Aorta (tissue), 5 donors: ENCODE measurements around the gene TMTC3. TPM values are rescaled to one million over a fixed set of nuclear protein-coding genes. Genes with fewer than 3 reads are reported as not detected.

Experiments
- ATAC-seq: fragments of 200-7000 bp; cut with Tn5 transposase; one replicate; pipeline ENCODE4 v1.9.1; 2022; ENCODE audit warnings: moderate library complexity; ENCODE audit not compliant: low FRiP score
- DNase-seq, 2 donors: peaks; one replicate each; pipeline ENCODE4 v3.0.0-alpha.2; 2020
- H3K27ac ChIP-seq, 2 donors: one replicate each; pipeline ENCODE4 v1.5.1; 2013; ENCODE audit warnings: low read length in 2 of 2, mild to moderate bottlenecking in 2 of 2, moderate library complexity in 2 of 2, control low read depth in 1 of 2, inconsistent platforms in 1 of 2, low read depth in 1 of 2
- H3K27me3 ChIP-seq, 2 donors: one replicate each; pipeline ENCODE4 v1.6.1; 2013; ENCODE audit warnings: control low read depth in 1 of 2, low read length in 1 of 2, mild to moderate bottlenecking in 1 of 2, moderate library complexity in 1 of 2; ENCODE audit not compliant: insufficient read depth in 2 of 2, control insufficient read depth in 1 of 2
- H3K36me3 ChIP-seq, 2 donors: one replicate each; pipeline ENCODE4 v1.6.1; 2013; ENCODE audit warnings: control low read depth in 1 of 2, low read length in 1 of 2, mild to moderate bottlenecking in 1 of 2; ENCODE audit not compliant: insufficient read depth in 2 of 2, control insufficient read depth in 1 of 2
- H3K4me1 ChIP-seq, 2 donors: one replicate each; pipeline ENCODE4 v1.6.1; 2013; ENCODE audit warnings: low read length in 2 of 2, control low read depth in 1 of 2, mild to moderate bottlenecking in 1 of 2, moderate library complexity in 1 of 2; ENCODE audit not compliant: insufficient read depth in 2 of 2, control insufficient read depth in 1 of 2
- H3K4me3 ChIP-seq, 2 donors: one replicate each; pipeline ENCODE4 v1.5.1; 2013; ENCODE audit warnings: low read length in 2 of 2, control low read depth in 1 of 2, mild to moderate bottlenecking in 1 of 2
- H3K9me3 ChIP-seq: one replicate; pipeline ENCODE4 v1.6.1; 2013; ENCODE audit warnings: mild to moderate bottlenecking, low read length; ENCODE audit not compliant: control insufficient read depth
- WGBS, 2 donors: extraction: QIAGEN DNeasy Blood & Tissue Kit; methylation state at CpG; one replicate each; pipeline ENCODE4 v1.1.7; 2013; 5-methylcytosine and 5-hydroxymethylcytosine counted together
- intact Hi-C, 2 donors: fragments of 100-400 bp; cut with DNase I; formaldehyde crosslinking; loops; one replicate each; pipeline versions ENCODE4 v1.14.2 to v1.15.0; 2022
- polyA plus RNA-seq, 2 donors: library from polyadenylated mRNA; stranded (reverse); fragments of 200-250 nt; gene quantifications; one replicate each; pipeline ENCODE4 v1.2.3, GENCODE V29; 2013
- total RNA-seq, 2 donors: library from RNA; stranded (reverse); fragmentation: NEBNext Ultra II Directional; extraction: Animal tissue kit (Norgen Biotek cat#: 25700); gene quantifications; one replicate each; pipeline ENCODE4 v1.2.1, GENCODE V29; 2021
- donor health status: healthy with polysubstance abuse.
- donor health status: Bipolar disorder and iron deficiency.
- donor health status: DM: no; HTN: no; CAD: no.
- donor health status: DM: no; HTN: no; CAD: no.
- donor health status: DM: yes; HTN: yes; CAD: no.

Gene TMTC3
- total and polyA plus RNA-seq, 4 donors: 0.88 to 24.3 (median 14.3) TPM

DNA sequence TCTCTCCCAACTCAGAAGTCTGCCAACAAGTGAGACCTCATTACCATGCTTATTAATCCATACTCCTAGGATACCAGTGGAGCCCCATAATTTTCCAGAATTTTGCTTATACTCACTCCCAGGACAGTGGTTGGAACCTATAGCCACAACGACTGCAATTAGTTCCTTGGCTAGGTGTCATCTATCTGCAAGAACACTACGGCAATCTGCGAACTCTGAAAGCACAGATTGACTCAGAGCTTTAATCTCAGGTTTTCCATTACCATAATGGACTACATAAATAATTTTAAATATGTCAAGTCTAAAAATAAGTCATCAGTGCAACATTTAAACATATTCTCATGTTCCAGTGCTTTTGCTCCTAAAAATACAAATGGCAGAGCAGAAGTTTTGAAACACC lies 33.4 kb downstream of the TMTC3 start:
- 84 to 85% methylated on average over 3 of the region's 3 CpGs for WGBS, 2 donors
- H3K9me3 ChIP-seq: no peaks in the 10 kb centered on the region
- no peaks in the 10 kb centered on the region for H3K4me1 ChIP-seq
- intact Hi-C loops: no loop called here
- H3K27ac ChIP-seq: no peak overlapping the region
- H3K27me3 ChIP-seq: no peaks in the 10 kb centered on the region
- H3K4me3 ChIP-seq: no peak overlapping the region
- no peak for ATAC-seq
- DNase-seq: no peak
- peaks cover 3% of the 10 kb centered on the region in 2 donors for H3K36me3 ChIP-seq

DNA sequence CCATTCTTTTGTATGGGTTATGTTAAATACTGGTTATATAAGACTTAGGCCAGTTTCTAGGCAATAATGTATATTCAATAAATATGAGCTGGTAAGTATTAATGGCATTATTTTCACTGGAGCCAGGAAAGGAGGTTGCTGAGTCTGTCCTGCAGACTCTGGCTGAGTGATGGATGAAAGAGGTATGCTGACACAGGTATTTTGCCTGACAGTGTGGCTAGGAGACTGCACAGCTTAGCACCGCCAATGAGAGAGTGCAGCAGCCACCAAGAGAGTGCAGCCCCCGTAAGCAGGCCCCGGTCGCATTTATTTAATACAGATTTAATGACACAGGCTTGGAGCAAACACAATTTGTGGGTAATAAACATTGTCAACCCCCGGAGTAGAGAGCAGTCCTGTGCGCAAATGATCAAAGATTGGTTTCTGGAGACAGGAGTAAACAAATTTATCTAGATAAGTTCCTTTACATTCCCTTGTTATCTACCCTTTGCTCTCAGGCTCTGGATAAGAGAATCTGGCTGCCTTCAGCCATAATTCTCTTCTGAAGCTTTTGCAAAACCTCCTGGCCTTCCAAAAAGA lies 37.4 kb downstream of the TMTC3 start:
- H3K4me1 ChIP-seq: no peaks in the 10 kb centered on the region
- ATAC-seq (no peak), DNase-seq (no peak)
- no peak overlapping the region for H3K27ac ChIP-seq
- intact Hi-C loops: no loop called here
- H3K27me3 ChIP-seq: no peaks in the 10 kb centered on the region
- WGBS, 2 donors: 85 to 87% methylated on average over 6 of the region's 6 CpGs
- peaks cover 7% of the 10 kb centered on the region in 2 donors for H3K36me3 ChIP-seq
- H3K9me3 ChIP-seq: peaks cover 2% of the 10 kb centered on the region
- no peak overlapping the region for H3K4me3 ChIP-seq

DNA sequence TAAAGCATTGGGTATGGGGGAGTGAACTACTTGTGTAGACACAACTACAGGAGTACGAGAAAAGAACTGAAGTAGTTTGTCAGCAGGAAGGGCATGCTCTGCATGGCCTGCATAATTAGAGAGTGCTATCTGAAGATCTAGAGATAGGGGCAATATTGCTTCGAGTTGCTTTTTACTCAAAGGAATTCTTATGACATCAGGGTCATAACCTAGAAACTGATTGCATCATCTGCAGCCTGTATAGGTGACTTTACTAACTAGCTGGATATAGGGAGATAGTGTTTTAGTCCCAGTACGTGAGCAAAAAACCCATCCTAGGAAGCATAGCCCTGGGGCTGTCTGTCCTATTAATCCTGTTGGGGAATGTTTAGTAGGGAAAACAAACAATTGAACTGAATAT lies 39.8 kb downstream of the TMTC3 start:
- H3K4me3 ChIP-seq: no peak overlapping the region
- intact Hi-C loops: no loop called here
- peaks cover 5 to 7% of the 10 kb centered on the region in 2 donors for H3K36me3 ChIP-seq
- ATAC-seq: no peak
- DNase-seq: no peak
- H3K4me1 ChIP-seq: no peaks in the 10 kb centered on the region
- H3K27me3 ChIP-seq: no peaks in the 10 kb centered on the region
- H3K9me3 ChIP-seq: peaks cover 2% of the 10 kb centered on the region
- WGBS, 2 donors: 80 to 87% methylated on average over 3 of the region's 3 CpGs
- no peak overlapping the region for H3K27ac ChIP-seq

DNA sequence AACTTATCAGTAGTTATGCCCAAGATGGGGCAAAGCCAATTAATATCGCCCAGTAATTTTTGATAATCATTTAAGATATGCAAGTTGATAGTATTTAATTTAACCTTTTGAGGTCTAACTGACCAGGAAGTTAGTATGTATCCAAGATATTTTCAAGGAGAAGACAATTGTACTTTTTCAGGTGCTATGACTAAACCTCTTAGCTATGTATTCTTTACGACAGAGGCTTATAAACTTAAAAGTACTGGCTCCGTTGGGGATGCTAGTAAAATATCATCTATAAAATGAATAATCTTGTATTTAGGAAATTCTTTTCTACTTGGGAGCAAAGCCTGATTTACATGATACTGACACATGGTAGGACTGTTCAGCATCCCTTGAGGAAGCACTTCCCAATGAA lies 40.3 kb downstream of the TMTC3 start:
- Histone ChIP-seq H3K36me3 (peaks cover 5 to 7% of the 10 kb centered on the region in 2 donors), H3K27ac (no peak overlapping the region), H3K4me1 (no peaks in the 10 kb centered on the region), H3K9me3 (peaks cover 2% of the 10 kb centered on the region), H3K4me3 (no peak overlapping the region), H3K27me3 (no peaks in the 10 kb centered on the region)
- intact Hi-C loops: no loop called here
- WGBS, 2 donors: 94 to 95% methylated on average over 3 of the region's 3 CpGs
- no peak for DNase-seq
- no peak for ATAC-seq

DNA sequence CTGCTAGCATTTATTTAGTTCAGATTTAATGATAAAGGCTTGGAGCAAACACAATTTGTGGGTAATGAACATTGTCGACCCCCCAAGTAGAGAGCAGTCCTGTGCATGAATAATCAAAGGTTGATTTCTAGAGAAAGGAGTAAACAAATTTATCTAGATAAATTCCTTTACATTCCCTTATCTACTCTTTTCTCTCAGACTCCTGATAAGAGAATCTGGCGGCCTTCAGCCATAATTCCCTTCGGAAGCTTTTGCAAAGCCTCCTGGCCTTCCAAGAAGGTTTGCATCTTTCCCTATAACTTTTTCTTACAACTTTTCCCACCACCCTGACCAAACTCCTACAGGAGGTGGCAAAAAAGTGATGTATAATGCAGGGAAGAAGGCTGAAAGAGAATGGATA lies 42.1 kb downstream of the TMTC3 start:
- ATAC-seq (no peak), DNase-seq (no peak)
- Histone ChIP-seq H3K27ac (no peak overlapping the region), H3K27me3 (no peaks in the 10 kb centered on the region), H3K36me3 (peaks cover 5 to 7% of the 10 kb centered on the region in 2 donors), H3K9me3 (peaks cover 2% of the 10 kb centered on the region), H3K4me3 (no peak overlapping the region), H3K4me1 (no peaks in the 10 kb centered on the region)
- intact Hi-C loops: no loop called here
- 66 to 71% methylated on average over 3 of the region's 3 CpGs for WGBS, 2 donors

DNA sequence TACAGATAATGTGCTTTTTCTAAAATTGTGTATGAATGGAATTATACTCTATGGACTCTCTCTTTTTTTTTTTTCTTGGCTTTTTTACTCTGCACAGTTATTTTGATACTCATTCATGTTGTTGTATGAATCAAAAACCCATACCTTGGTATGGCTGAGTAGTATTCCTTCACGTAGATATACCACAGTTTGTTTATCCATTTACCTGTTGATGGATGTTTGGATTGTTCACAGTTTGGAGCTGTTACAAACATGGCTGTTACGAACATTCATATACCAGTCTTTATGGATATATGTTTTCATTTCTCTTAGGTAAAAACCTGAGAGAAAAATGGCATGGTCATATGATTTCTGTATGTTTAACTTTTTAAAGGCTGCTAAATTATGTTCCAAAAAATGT lies 43.2 kb downstream of the TMTC3 start:
- ATAC-seq (no peak), DNase-seq (no peak)
- Histone ChIP-seq H3K4me1 (no peaks in the 10 kb centered on the region), H3K27me3 (no peaks in the 10 kb centered on the region), H3K27ac (no peak overlapping the region), H3K36me3 (peaks cover 3 to 4% of the 10 kb centered on the region in 2 donors), H3K4me3 (no peak overlapping the region), H3K9me3 (peaks cover 2% of the 10 kb centered on the region)
- intact Hi-C loops: no loop called here
- WGBS, 2 donors: 99% methylated on average over 2 of the region's 2 CpGs

DNA sequence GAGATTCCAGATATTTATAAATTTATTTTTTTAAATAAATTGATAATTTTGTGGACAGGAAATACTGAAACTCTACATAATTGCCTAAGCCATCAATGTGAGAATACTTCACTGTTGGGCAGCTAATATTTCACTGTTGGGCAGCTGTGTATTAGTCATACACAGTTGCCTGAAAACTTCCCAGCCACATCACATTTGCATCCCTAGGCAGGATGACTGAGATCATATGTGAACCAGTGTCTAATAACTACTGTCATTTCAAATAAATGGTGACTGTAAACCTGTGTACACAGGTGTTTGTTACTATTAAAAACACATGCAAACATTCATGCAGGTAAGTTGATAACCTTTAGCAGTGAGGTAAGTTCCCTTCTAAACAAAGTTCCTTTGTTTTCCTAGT lies 43.9 kb downstream of the TMTC3 start:
- H3K4me1 ChIP-seq: no peaks in the 10 kb centered on the region
- no peak overlapping the region for H3K4me3 ChIP-seq
- H3K27me3 ChIP-seq: no peaks in the 10 kb centered on the region
- H3K27ac ChIP-seq: no peak overlapping the region
- DNase-seq: no peak
- intact Hi-C loops: no loop called here
- peaks cover 3 to 4% of the 10 kb centered on the region in 2 donors for H3K36me3 ChIP-seq
- H3K9me3 ChIP-seq: peaks cover 2% of the 10 kb centered on the region
- no peak for ATAC-seq

DNA sequence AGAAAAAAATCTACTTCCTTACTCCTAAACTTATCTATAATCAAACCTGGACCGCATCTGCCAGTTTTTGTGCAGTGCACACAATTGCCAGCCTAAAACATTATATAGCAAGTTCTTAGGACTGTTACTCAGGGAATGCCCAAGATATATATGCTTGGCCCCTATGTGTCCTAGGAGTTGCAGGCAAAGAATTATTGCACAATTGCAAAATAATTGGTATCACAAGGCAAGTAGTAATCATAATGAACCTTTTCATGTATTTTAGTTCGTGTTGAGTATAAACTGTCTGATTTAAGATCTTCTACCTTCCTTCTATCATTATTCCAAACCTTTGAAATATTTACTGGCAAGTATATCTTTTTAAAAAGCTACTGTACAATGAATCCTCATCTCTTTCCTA lies 45.5 kb downstream of the TMTC3 start:
- ATAC-seq (no peak), DNase-seq (no peak)
- no peak overlapping the region for H3K4me3 ChIP-seq
- H3K4me1 ChIP-seq: no peaks in the 10 kb centered on the region
- peaks cover 2% of the 10 kb centered on the region for H3K9me3 ChIP-seq
- no peak overlapping the region for H3K27ac ChIP-seq
- H3K27me3 ChIP-seq: no peaks in the 10 kb centered on the region
- intact Hi-C loops: no loop called here
- 92 to 94% methylated on average over 2 of the region's 2 CpGs for WGBS, 2 donors
- peaks cover 4 to 5% of the 10 kb centered on the region in 2 donors for H3K36me3 ChIP-seq

DNA sequence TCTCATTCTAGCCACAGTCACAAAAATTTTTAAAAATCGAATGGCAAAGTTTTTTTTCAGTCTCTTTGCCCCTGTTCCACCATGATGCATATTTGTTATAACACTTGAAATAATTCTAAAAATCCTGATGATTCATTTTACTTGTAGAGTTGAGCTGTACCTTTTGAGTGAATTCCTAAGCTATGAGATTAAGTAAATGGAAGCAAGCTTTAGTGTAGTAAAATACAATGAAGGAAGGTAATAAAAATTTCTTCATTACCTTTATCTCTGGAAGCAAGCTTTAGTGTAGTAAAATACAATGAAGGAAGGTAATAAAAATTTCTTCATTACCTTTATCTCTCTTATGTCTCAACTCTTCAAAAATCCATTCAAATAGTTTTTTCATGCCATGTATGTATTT lies 46.1 kb downstream of the TMTC3 start:
- WGBS, 2 donors: 73 to 78% methylated on average over 1 of the region's 1 CpG
- DNase-seq: no peak
- no peak for ATAC-seq
- Histone ChIP-seq H3K4me1 (no peaks in the 10 kb centered on the region), H3K9me3 (peaks cover 2% of the 10 kb centered on the region), H3K4me3 (no peak overlapping the region), H3K36me3 (peaks cover 0 to 5% of the 10 kb centered on the region in 2 donors), H3K27me3 (no peaks in the 10 kb centered on the region), H3K27ac (no peak overlapping the region)
- intact Hi-C loops: no loop called here
